Astrocyte (in vitro differentiated cells and primary cell): ENCODE measurements around the gene GLB1L2. TPM values are rescaled to one million over a fixed set of nuclear protein-coding genes. Genes with fewer than 3 reads are reported as not detected.
A peak's percentile ranks its signal among the peaks of the same experiment; 100 is the strongest.

ENCODE experiments used
- DNase-seq: peaks from one replicate; pipeline ENCODE4 v3.0.0-alpha.2; 2010; ENCODE audit warnings: low read depth
- FAIRE-seq: peaks from 2 replicates; lab custom pipeline; 2011; peaks lifted over from hg19 to GRCh38; lab: Jason Lieb, UNC
- H2AFZ ChIP-seq: 2 replicates; pipeline ENCODE4 v1.6.0; 2012; ENCODE audit warnings: low read depth, low read length, inconsistent platforms
- H3K27ac ChIP-seq: 2 replicates; pipeline ENCODE4 v1.5.1; 2011; ENCODE audit warnings: low read depth, low read length, inconsistent platforms
- H3K27me3 ChIP-seq: 2 replicates; pipeline ENCODE4 v1.6.0; 2011; ENCODE audit warnings: low read length, inconsistent platforms; ENCODE audit not compliant: insufficient read depth
- H3K36me3 ChIP-seq: 2 replicates; pipeline ENCODE4 v1.5.1; 2011; ENCODE audit warnings: low read length, inconsistent platforms; ENCODE audit not compliant: insufficient read depth
- H3K4me1 ChIP-seq: 2 replicates; pipeline ENCODE4 v1.5.1; 2011; ENCODE audit warnings: low read length, inconsistent platforms; ENCODE audit not compliant: insufficient read depth
- H3K4me2 ChIP-seq: 2 replicates; pipeline ENCODE4 v1.6.0; 2012; ENCODE audit warnings: low read length, inconsistent platforms
- H3K4me3 ChIP-seq: 2 replicates; pipeline ENCODE4 v1.5.1; 2011; ENCODE audit warnings: low read depth, mild to moderate bottlenecking, low read length, inconsistent platforms; ENCODE audit not compliant: insufficient read depth
- H3K79me2 ChIP-seq: 2 replicates; pipeline ENCODE4 v1.6.0; 2012; ENCODE audit warnings: mild to moderate bottlenecking, low read length, inconsistent platforms; ENCODE audit not compliant: insufficient read depth
- H3K9ac ChIP-seq: 2 replicates; pipeline ENCODE4 v1.6.0; 2012; ENCODE audit warnings: mild to moderate bottlenecking, low read length, inconsistent platforms
- H3K9me3 ChIP-seq: 2 replicates; pipeline ENCODE4 v1.5.1; 2012; ENCODE audit warnings: low read depth, mild to moderate bottlenecking, low read length, inconsistent platforms; ENCODE audit not compliant: insufficient read depth
- H4K20me1 ChIP-seq: 2 replicates; pipeline ENCODE4 v1.6.0; 2012; ENCODE audit warnings: low read length, inconsistent platforms; ENCODE audit not compliant: insufficient read depth
- H3K27ac Mint-ChIP-seq: one replicate; pipeline ENCODE4 v1.8.0; 2021; ENCODE audit warnings: mild to moderate bottlenecking, mixed read lengths; ENCODE audit not compliant: unreplicated experiment
- H3K27me3 Mint-ChIP-seq: one replicate; pipeline ENCODE4 v1.8.0; 2021; ENCODE audit warnings: low read depth, mixed read lengths; ENCODE audit not compliant: unreplicated experiment
- H3K36me3 Mint-ChIP-seq: one replicate; pipeline ENCODE4 v1.8.0; 2021; ENCODE audit warnings: low read depth, mixed read lengths; ENCODE audit not compliant: unreplicated experiment
- H3K4me1 Mint-ChIP-seq: one replicate; pipeline ENCODE4 v1.8.0; 2021; ENCODE audit warnings: low read depth, mixed read lengths; ENCODE audit not compliant: unreplicated experiment
- H3K4me3 Mint-ChIP-seq: one replicate; pipeline ENCODE4 v1.8.0; 2021; ENCODE audit warnings: mild to moderate bottlenecking, moderate library complexity, mixed read lengths; ENCODE audit not compliant: unreplicated experiment
- H3K9me3 Mint-ChIP-seq: one replicate; pipeline ENCODE4 v1.8.0; 2021; ENCODE audit warnings: mild to moderate bottlenecking, mixed read lengths; ENCODE audit not compliant: unreplicated experiment
- CTCF ChIP-seq: IDR thresholded peaks from 2 replicates; pipeline ENCODE4 v1.5.1; 2011; ENCODE audit warnings: low read depth, mild to moderate bottlenecking, inconsistent platforms, low read length, moderate library complexity; ENCODE audit not compliant: insufficient read depth
- EZH2 ChIP-seq: IDR thresholded peaks from 2 replicates; pipeline ENCODE4 v1.6.1; 2012; ENCODE audit warnings: mild to moderate bottlenecking, low read length, inconsistent platforms; ENCODE audit not compliant: insufficient read depth
- total RNA-seq: library from RNA; stranded (reverse); gene quantifications from 2 replicates; pipeline ENCODE4 v1.2.1, GENCODE V29; 2021

Gene GLB1L2
- total RNA-seq, 1 donor from 2014 or later = 2.8 TPM

GRCh38 chr11:134407923-134408322 lies 76.1 kb downstream of the GLB1L2 start:
- H3K4me2 ChIP-seq = no peak overlapping the region
- H3K9me3 ChIP-seq = no peaks in the 10 kb centered on the region
- H4K20me1 ChIP-seq = peaks cover 6% of the 10 kb centered on the region
- no peak overlapping the region for H3K27ac ChIP-seq
- peaks cover 13% of the 10 kb centered on the region for H3K27me3 ChIP-seq
- H3K79me2 ChIP-seq = no peaks in the 10 kb centered on the region
- no peaks in the 10 kb centered on the region for H3K4me1 Mint-ChIP-seq
- H3K36me3 ChIP-seq = no peaks in the 10 kb centered on the region
- no peak overlapping the region for H3K9ac ChIP-seq
- TF ChIP-seq EZH2 (no peak), CTCF (no peak)
- H3K27ac Mint-ChIP-seq = peak overlapping the region; percentile 66
- no peak overlapping the region for H3K4me3 ChIP-seq
- FAIRE-seq (no peak), DNase-seq (no peak)
- peaks cover 38% of the 10 kb centered on the region for H3K27me3 Mint-ChIP-seq
- H3K36me3 Mint-ChIP-seq = peaks cover 3% of the 10 kb centered on the region
- H3K4me3 Mint-ChIP-seq = no peak overlapping the region
- H3K4me1 ChIP-seq = no peaks in the 10 kb centered on the region
- H2AFZ ChIP-seq = no peak overlapping the region
- H3K9me3 Mint-ChIP-seq = no peaks in the 10 kb centered on the region

- FAIRE-seq (no peak), DNase-seq (no peak)
- Histone ChIP-seq H3K4me1 (no peaks in the 10 kb centered on the region), H3K4me2 (no peak overlapping the region), H3K79me2 (no peaks in the 10 kb centered on the region), H3K9ac (no peak overlapping the region), H3K36me3 (no peaks in the 10 kb centered on the region), H2AFZ (no peak overlapping the region), H3K27ac (no peak overlapping the region), H4K20me1 (peaks cover 6% of the 10 kb centered on the region), H3K4me3 (no peak overlapping the region), H3K9me3 (no peaks in the 10 kb centered on the region), H3K27me3 (peaks cover 26% of the 10 kb centered on the region)
- H3K4me3 Mint-ChIP-seq = no peak overlapping the region
- peaks cover 2% of the 10 kb centered on the region for H3K4me1 Mint-ChIP-seq
- TF ChIP-seq EZH2 = no peak
- TF ChIP-seq CTCF = no peak
- H3K9me3 Mint-ChIP-seq = no peaks in the 10 kb centered on the region
- no peak overlapping the region for H3K27ac Mint-ChIP-seq
- H3K27me3 Mint-ChIP-seq = peaks cover 56% of the 10 kb centered on the region
- H3K36me3 Mint-ChIP-seq = peaks cover 3% of the 10 kb centered on the region
These were observed 78.0 kb downstream of the GLB1L2 start for GRCh38 chr11:134409552-134410429.

GRCh38 chr11:134410766-134411165 lies 79.0 kb downstream of the GLB1L2 start:
- no peaks in the 10 kb centered on the region for H3K36me3 ChIP-seq
- peaks cover 2% of the 10 kb centered on the region for H3K4me1 Mint-ChIP-seq
- H3K36me3 Mint-ChIP-seq = peaks cover 3% of the 10 kb centered on the region
- H2AFZ ChIP-seq = no peak overlapping the region
- peak overlapping the region; percentile 76 for H3K4me3 Mint-ChIP-seq
- H3K27ac Mint-ChIP-seq = no peak overlapping the region
- no peaks in the 10 kb centered on the region for H3K9me3 Mint-ChIP-seq
- FAIRE-seq (no peak), DNase-seq (no peak)
- H4K20me1 ChIP-seq = peaks cover 6% of the 10 kb centered on the region
- H3K9me3 ChIP-seq = no peaks in the 10 kb centered on the region
- H3K4me3 ChIP-seq = no peak overlapping the region
- H3K9ac ChIP-seq = no peak overlapping the region
- no peak for TF ChIP-seq EZH2
- TF ChIP-seq CTCF = no peak
- H3K27ac ChIP-seq = no peak overlapping the region
- H3K4me2 ChIP-seq = no peak overlapping the region
- no peaks in the 10 kb centered on the region for H3K4me1 ChIP-seq
- peaks cover 26% of the 10 kb centered on the region for H3K27me3 ChIP-seq
- H3K27me3 Mint-ChIP-seq = peaks cover 64% of the 10 kb centered on the region
- no peaks in the 10 kb centered on the region for H3K79me2 ChIP-seq
